H7 (cell line): ENCODE measurements around the gene FABP6. TPM values are rescaled to one million over a fixed set of nuclear protein-coding genes. Genes with fewer than 3 reads are reported as not detected.
A peak's percentile ranks its signal among the peaks of the same experiment; 100 is the strongest.

Source experiments
- DNase-seq: peaks from one replicate; pipeline ENCODE4 v3.0.0; 2012
- H3K27me3 ChIP-seq: 2 replicates; pipeline ENCODE4 v1.6.0; 2011; ENCODE audit warnings: mild to moderate bottlenecking, low read length; ENCODE audit not compliant: control insufficient read depth, insufficient read depth
- H3K36me3 ChIP-seq: replicated peaks from 2 replicates; pipeline ENCODE4 v1.5.1; 2011; ENCODE audit warnings: low read length; ENCODE audit not compliant: control insufficient read depth, insufficient read depth
- H3K4me3 ChIP-seq: 2 replicates; pipeline ENCODE4 v1.5.1; 2011; ENCODE audit warnings: low read depth, mild to moderate bottlenecking, control low read depth, low read length, moderate library complexity; ENCODE audit not compliant: insufficient read depth
- total RNA-seq: library from RNA; depleted of rRNA; stranded (reverse); fragments of >200 nt; shearing (Covaris generic); gene quantifications from 2 replicates; pipeline ENCODE4 v1.2.3, GENCODE V29; 2014; rRNA removed

The FABP6 gene
- total RNA-seq, 1 experiment from 2014 or later = 1.3 TPM

DNA sequence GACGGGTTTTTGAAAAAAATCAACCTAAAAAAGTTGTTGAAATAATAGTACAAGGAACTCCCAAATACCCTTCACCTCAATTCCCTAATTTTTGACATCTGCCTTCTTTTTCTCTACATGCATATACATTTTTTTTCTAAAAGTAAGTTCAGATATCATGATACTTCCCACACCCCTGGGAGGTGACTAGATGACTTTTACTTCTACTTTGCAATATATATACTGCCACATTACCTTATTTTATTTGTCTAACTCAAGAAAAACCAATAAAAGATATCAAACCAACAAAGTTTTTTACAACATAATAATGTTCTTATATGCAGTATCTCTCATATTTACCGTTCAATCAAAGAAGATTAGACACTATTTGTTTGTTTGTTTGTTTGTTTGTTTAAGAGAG lies 52.0 kb downstream of the FABP6 start:
- Histone ChIP-seq H3K27me3 (no peaks in the 10 kb centered on the region), H3K36me3 (no peaks in the 10 kb centered on the region; the same call in 1 of the 2 replicates), H3K4me3 (no peak overlapping the region)
- no peak for DNase-seq

GRCh38 chr5:160284291-160284873 lies 55.1 kb downstream of the FABP6 start:
- Histone ChIP-seq H3K36me3 (no peaks in the 10 kb centered on the region; the same call in 1 of the 2 replicates), H3K27me3 (no peaks in the 10 kb centered on the region), H3K4me3 (no peak overlapping the region)
- DNase-seq = no peak

DNA sequence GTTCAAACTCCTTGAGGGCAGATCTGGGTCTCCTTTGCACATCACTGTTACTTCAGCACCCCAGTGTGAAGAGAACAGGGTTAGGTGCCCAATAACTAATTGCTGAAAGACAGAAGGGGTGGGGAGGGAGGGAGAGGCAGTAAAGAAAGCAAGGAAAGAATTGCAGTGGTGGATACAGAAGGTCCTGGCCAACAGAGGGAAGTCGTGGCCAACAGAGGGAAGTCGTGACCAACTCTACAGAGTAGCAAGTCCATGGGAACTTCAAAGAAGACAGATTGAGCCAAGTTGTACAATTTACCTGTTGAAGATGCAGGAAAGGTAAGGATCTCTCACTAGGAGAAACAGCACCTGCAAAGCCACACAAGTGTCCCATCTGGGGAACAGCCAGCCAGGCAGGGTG lies 56.0 kb downstream of the FABP6 start:
- DNase-seq = no peak
- H3K27me3 ChIP-seq = no peaks in the 10 kb centered on the region
- no peak overlapping the region for H3K4me3 ChIP-seq
- no peaks in the 10 kb centered on the region; the same call in 1 of the 2 replicates for H3K36me3 ChIP-seq

- no peak overlapping the region for H3K4me3 ChIP-seq
- no peak for DNase-seq
- no peaks in the 10 kb centered on the region; the same call in 1 of the 2 replicates for H3K36me3 ChIP-seq
- H3K27me3 ChIP-seq = no peaks in the 10 kb centered on the region
Measured at GRCh38 chr5:160286947-160287346, 57.6 kb downstream of the FABP6 start.

DNA sequence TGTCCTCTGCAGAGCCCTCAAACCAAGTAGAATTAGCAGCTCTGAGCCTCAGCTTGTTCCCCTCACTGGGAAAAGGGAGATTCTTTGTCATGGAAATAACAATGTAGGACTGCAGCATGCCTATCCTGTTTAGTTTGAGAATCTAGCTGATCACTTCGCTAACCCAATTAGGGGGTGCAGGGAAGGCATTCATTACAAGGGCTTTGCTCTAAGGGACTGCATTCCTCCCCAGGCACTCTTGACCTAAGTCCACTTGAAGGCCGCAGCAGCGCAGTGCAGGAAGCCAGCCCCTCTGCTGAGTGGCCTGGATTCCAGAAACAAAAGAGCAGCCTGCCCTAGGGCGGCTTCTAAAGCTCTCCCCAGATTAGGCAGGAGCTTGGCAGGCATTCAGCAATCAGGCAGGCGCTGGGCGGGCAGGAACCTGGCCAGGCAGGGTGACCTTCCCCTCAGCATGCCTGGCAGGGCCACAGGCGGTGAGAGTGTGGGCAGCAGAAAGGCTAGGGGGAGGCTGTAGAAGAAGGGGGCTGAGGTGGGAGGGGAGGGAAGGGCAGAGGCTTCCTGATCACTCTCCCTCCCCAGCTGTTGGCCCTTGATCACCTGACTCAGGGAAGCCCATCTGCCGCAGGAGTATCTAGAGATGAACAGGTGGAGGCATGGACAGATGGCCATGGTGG lies 58.2 kb downstream of the FABP6 start:
- H3K36me3 ChIP-seq = no peaks in the 10 kb centered on the region; the same call in 1 of the 2 replicates
- no peaks in the 10 kb centered on the region for H3K27me3 ChIP-seq
- peak; percentile 85 for DNase-seq
- H3K4me3 ChIP-seq = no peak overlapping the region

Other genes starting within 250 kb of the FABP6 start
- 57.4 and 62.0 TPM in 2 replicates for gene TTC1, start 220.4 kb upstream of the FABP6 start, total RNA-seq
- gene PWWP2A, start 110.1 kb upstream of the FABP6 start, total RNA-seq = 33.7 and 41.2 TPM in 2 replicates
- 17.8 and 20.9 TPM in 2 replicates for gene CCNJL, start 83.1 kb downstream of the FABP6 start, total RNA-seq
- 0.04 TPM in 1 of 2 replicates, not detected in the other for gene C1QTNF2, start 141.1 kb downstream of the FABP6 start, total RNA-seq
- 4.8 and 6.3 TPM in 2 replicates for gene FAM200C, start 170.5 kb downstream of the FABP6 start, total RNA-seq
- gene SLU7, start 189.6 kb downstream of the FABP6 start, total RNA-seq = 19.8 and 22.3 TPM in 2 replicates
- 372 and 415 TPM in 2 replicates for gene PTTG1, start 192.3 kb downstream of the FABP6 start, total RNA-seq